Pancreas (tissue), 10 donors: ENCODE results near the gene C4A. TPM values are rescaled to one million over a fixed set of nuclear protein-coding genes. Genes with fewer than 3 reads are reported as not detected.
A peak's percentile ranks its signal among the peaks of the same experiment; 100 is the strongest.
"Not testable (repeated sequence)": the region's sequence is repeated elsewhere in the genome, so short reads cannot be mapped to it uniquely, and the experiment has no call there.

Experiments
- ATAC-seq, 4 donors: fragments of 200-7000 bp; cut with Tn5 transposase; one replicate each; pipeline versions ENCODE4 v1.8.0 to v1.9.1; 2020; ENCODE audit warnings: mild to moderate bottlenecking in 4 of 4, moderate library complexity in 4 of 4
- DNase-seq, 6 donors: peaks; one replicate each; pipeline ENCODE4 v3.0.0-alpha.2; 2020
- FAIRE-seq: peaks from 2 replicates; lab custom pipeline; 2012; peaks lifted over from hg19 to GRCh38; lab: Jason Lieb, UNC
- H3K27ac ChIP-seq, 4 donors: fragments of 200-600 bp; sonication (generic); 1 replicate in 3 of 4; 2 replicates in 1 of 4; pipeline versions ENCODE4 v1.5.0 to v1.8.0; 2020
- H3K27me3 ChIP-seq, 4 donors: fragments of 200-600 bp; one replicate each; pipeline ENCODE4 v1.8.0; 2021
- H3K36me3 ChIP-seq, 3 donors: fragments of 200-600 bp; sonication (generic) in 1 of 3; one replicate each; pipeline versions ENCODE4 v1.5.0 to v1.8.0; 2020 to 2021
- H3K4me1 ChIP-seq, 3 donors: fragments of 200-600 bp; one replicate each; pipeline ENCODE4 v1.8.0; 2021
- H3K4me3 ChIP-seq, 4 donors: fragments of 200-600 bp; sonication (generic) in 2 of 4; one replicate each; pipeline versions ENCODE4 v1.5.0 to v1.8.0; 2020 to 2021
- H3K9me3 ChIP-seq, 4 donors: fragments of 200-600 bp; one replicate each; pipeline ENCODE4 v1.8.0; 2021
- WGBS, 2 donors: extraction: QIAGEN DNeasy Blood & Tissue Kit; methylation state at CpG; one replicate each; pipeline ENCODE4 v1.1.7; 2013; 5-methylcytosine and 5-hydroxymethylcytosine counted together
- intact Hi-C, 3 donors: fragments of 100-400 bp; cut with DNase I; formaldehyde crosslinking; loops; one replicate each; pipeline versions ENCODE4 v1.11.1 to v1.14.2; 2022
- microRNA-seq, 2 donors: library from miRNA; unstranded; fragments of <30 nt; microRNA quantifications; one replicate each; pipeline versions ENCODE4 to v1.1.0, GENCODE V29; 2019 to 2020
- polyA plus RNA-seq, 2 donors: library from polyadenylated mRNA; stranded (reverse); fragments of 200-250 nt; gene quantifications; one replicate each; pipeline ENCODE4 v1.2.3, GENCODE V29; 2013
- total RNA-seq, 6 donors: library from RNA; stranded (reverse); fragmentation: NEBNext Ultra II Directional in 4 of 6; extraction: Animal tissue kit (Norgen Biotek cat#: 25700) in 4 of 6; gene quantifications; one replicate each; pipeline versions ENCODE4 v1.2.1 to v1.2.4, GENCODE V29; 2021 to 2023
- TF ChIP-seq, protein P1 (sequence below), 4 donors: fragments of 200-600 bp; sonication (generic) in 3 of 4; IDR thresholded peaks; one replicate each; pipeline versions ENCODE4 v1.5.0 to v1.8.0; 2021; ENCODE audit warnings: antibody characterized with exemption in 4 of 4
- donor health status: healthy with polysubstance abuse.
- donor health status: DM: no; HTN: no; CAD: no; lungs with moderate emphysema.
- donor health status: DM: no; HTN: no; CAD: no.
- donor health status: control.
- donor health status: control.
- donor health status: Bipolar disorder and iron deficiency.
- donor health status: DM: yes; HTN: yes; CAD: no.
- donor health status: DM: no; HTN: no; CAD: no.
- donor health status: DM: no; HTN: no; CAD: no.
- donor health status: DM: yes; HTN: yes; CAD: no.

The C4A gene
- total and polyA plus RNA-seq, 8 donors, result 14.0 to 789 (median 109) TPM

DNA sequence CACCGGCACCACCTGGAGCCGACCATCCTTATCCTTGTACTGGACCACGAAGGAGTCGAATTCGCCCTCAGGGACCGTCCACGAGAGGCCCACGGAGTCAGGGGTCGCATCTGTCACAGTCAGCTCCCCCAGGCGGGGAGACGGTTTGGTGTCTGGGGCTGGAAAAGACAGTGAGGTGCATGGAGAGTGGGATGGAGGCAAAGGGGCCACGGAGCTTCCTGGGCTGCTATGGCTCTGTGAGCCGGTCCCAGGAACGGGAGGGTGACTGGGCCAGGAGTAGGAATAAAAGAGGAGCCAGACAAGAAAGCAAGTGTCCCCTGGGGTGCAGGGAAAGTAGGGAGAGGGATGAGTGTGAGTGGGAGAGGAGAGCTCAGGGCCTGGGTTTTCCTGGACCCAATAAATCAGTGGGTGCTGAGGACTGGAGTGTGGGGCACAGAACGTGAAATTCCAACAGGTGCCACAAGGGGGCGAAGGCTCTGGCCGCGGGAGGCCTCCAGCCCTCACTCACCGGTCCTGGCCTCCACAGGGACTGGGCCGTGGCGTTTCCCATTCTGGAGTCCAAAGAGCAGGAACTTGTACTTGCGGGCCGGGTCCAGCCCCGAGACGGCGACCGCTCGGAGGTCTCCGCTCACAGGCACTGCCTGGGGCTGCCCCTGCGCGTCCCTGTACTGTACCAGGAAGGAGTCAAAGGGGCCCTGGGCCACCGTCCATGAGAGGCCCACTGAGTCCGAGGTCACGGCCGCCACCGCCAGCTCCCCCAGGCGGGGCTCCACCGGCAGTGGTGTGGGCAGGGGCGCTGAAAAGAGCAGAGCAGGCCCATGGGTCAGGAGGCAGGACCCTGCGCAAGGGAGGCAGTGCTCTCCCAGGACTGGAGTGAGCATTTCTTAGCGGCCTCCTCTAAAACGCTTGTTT is 66.3 kb downstream of the C4A start:
- Histone ChIP-seq H3K27ac (no peak overlapping the region), H3K36me3 (no peaks in the 10 kb centered on the region), H3K4me1 (no peaks in the 10 kb centered on the region), H3K9me3 (no peaks in the 10 kb centered on the region), H3K4me3 (no peak overlapping the region), H3K27me3 (no peaks in the 10 kb centered on the region)
- DNase-seq (peak; percentile 63 to 92 (median 81)), ATAC-seq (peak; percentile 84 to 94 (median 88)), FAIRE-seq (no peak)
- intact Hi-C loops, result no loop called here
- whole genome bisulfite sequencing, 2 donors, result 40 to 51% methylated on average over 35 to 42 of the region's 42 CpGs
- TF ChIP-seq, protein P1, sequence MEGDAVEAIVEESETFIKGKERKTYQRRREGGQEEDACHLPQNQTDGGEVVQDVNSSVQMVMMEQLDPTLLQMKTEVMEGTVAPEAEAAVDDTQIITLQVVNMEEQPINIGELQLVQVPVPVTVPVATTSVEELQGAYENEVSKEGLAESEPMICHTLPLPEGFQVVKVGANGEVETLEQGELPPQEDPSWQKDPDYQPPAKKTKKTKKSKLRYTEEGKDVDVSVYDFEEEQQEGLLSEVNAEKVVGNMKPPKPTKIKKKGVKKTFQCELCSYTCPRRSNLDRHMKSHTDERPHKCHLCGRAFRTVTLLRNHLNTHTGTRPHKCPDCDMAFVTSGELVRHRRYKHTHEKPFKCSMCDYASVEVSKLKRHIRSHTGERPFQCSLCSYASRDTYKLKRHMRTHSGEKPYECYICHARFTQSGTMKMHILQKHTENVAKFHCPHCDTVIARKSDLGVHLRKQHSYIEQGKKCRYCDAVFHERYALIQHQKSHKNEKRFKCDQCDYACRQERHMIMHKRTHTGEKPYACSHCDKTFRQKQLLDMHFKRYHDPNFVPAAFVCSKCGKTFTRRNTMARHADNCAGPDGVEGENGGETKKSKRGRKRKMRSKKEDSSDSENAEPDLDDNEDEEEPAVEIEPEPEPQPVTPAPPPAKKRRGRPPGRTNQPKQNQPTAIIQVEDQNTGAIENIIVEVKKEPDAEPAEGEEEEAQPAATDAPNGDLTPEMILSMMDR (IDR thresholded peaks at IDR 0.05), result peak; percentile 74 to 93 (median 90)

- H3K9me3 ChIP-seq, intact Hi-C loops, FAIRE-seq, H3K4me3 ChIP-seq, H3K4me1 ChIP-seq, ATAC-seq, DNase-seq, H3K27ac ChIP-seq, H3K27me3 ChIP-seq, H3K36me3 ChIP-seq: not testable (repeated sequence)
- WGBS, 2 donors, result 80 to 92% methylated on average over 20 to 21 of the region's 21 CpGs
Observed at GRCh38 chr6:32049149-32049548, 67.3 kb downstream of the C4A start.

- intact Hi-C loops, result not testable (repeated sequence)
Observed at GRCh38 chr6:32049736-32050135, 67.9 kb downstream of the C4A start.

GRCh38 chr6:32050562-32050961 is 68.7 kb downstream of the C4A start:
- intact Hi-C loops, result no loop called here
- ATAC-seq (no peak), DNase-seq (no peak), FAIRE-seq (no peak)
- TF ChIP-seq, protein P1 (IDR thresholded peaks at IDR 0.05), result no peak
- H3K4me3 ChIP-seq, result no peak overlapping the region
- 56 to 58% methylated on average over 5 of the region's 5 CpGs for WGBS, 2 donors
- H3K27ac ChIP-seq, result no peak overlapping the region
- no peaks in the 10 kb centered on the region for H3K36me3 ChIP-seq
- no peaks in the 10 kb centered on the region for H3K4me1 ChIP-seq
- H3K9me3 ChIP-seq, result no peaks in the 10 kb centered on the region
- no peaks in the 10 kb centered on the region for H3K27me3 ChIP-seq

More at GRCh38 chr6:32049736-32050135, 67.9 kb downstream of the C4A start:
- not testable (repeated sequence) for H3K4me3 ChIP-seq, H3K27ac ChIP-seq, H3K36me3 ChIP-seq, FAIRE-seq, DNase-seq, H3K4me1 ChIP-seq, H3K9me3 ChIP-seq, H3K27me3 ChIP-seq, ATAC-seq
- WGBS, 2 donors, result 82 to 92% methylated on average over 6 to 11 of the region's 11 CpGs

Small RNA genes within 50 kb of the gene (microRNA-seq; reads per million reads assigned to microRNA genes)
- 0 reads per million in 2 donors for gene MIR1236

Other genes with a start within 250 kb of the C4A start
Only the 30 nearest of the 32 such genes appear.
- 1 to 10 TPM in 1 of 6 donors, under 1 TPM in 4, not detected in 1; 0.51 to 1.9 (median 0.64) TPM for gene SAPCD1, start 219.4 kb upstream of the C4A start, total RNA-seq
- 10 to 100 TPM in 1 of 2 donors, 1 to 10 TPM in 1; 4.8 to 11.1 TPM for gene SAPCD1, start 219.4 kb upstream of the C4A start, polyA plus RNA-seq
- gene VWA7, start 204.7 kb upstream of the C4A start, total RNA-seq, result 1 to 10 TPM; 2.9 to 5.0 (median 4.3) TPM
- gene VWA7, start 204.7 kb upstream of the C4A start, polyA plus RNA-seq, result 10 to 100 TPM in 1 of 2 donors, 1 to 10 TPM in 1; 5.6 to 11.9 TPM
- gene VARS1, start 186.3 kb upstream of the C4A start, total RNA-seq, result 10 to 100 TPM; 22.0 to 48.1 (median 36.2) TPM
- 10 to 100 TPM; 35.3 to 67.3 TPM for gene VARS1, start 186.3 kb upstream of the C4A start, polyA plus RNA-seq
- 10 to 100 TPM; 11.0 to 23.1 (median 19.0) TPM for gene LSM2, start 175.1 kb upstream of the C4A start, total RNA-seq
- gene LSM2, start 175.1 kb upstream of the C4A start, polyA plus RNA-seq, result 10 to 100 TPM; 25.1 to 27.3 TPM
- 1 to 10 TPM in 2 of 6 donors, under 1 TPM in 4; 0.51 to 1.2 (median 0.68) TPM for gene HSPA1L, start 166.8 kb upstream of the C4A start, total RNA-seq
- 1 to 10 TPM in 1 of 2 donors, under 1 TPM in 1; 0.46 to 1.0 TPM for gene HSPA1L, start 166.8 kb upstream of the C4A start, polyA plus RNA-seq
- 100 to 1,000 TPM in 1 of 6 donors, 10 to 100 TPM in 5; 18.2 to 195 (median 29.6) TPM for gene HSPA1A, start 166.5 kb upstream of the C4A start, total RNA-seq
- 10 to 100 TPM; 51.7 to 85.0 TPM for gene HSPA1A, start 166.5 kb upstream of the C4A start, polyA plus RNA-seq
- gene HSPA1B, start 154.3 kb upstream of the C4A start, total RNA-seq, result 100 to 1,000 TPM in 2 of 6 donors, 10 to 100 TPM in 4; 24.6 to 248 (median 43.2) TPM
- 10 to 100 TPM; 18.4 to 60.4 TPM for gene HSPA1B, start 154.3 kb upstream of the C4A start, polyA plus RNA-seq
- 10 to 100 TPM; 19.0 to 34.7 (median 22.2) TPM for gene NEU1, start 119.2 kb upstream of the C4A start, total RNA-seq
- 10 to 100 TPM; 26.5 to 38.5 TPM for gene NEU1, start 119.2 kb upstream of the C4A start, polyA plus RNA-seq
- 10 to 100 TPM in 5 of 6 donors, 1 to 10 TPM in 1; 4.6 to 57.3 (median 13.7) TPM for gene SLC44A4, start 103.1 kb upstream of the C4A start, total RNA-seq
- gene SLC44A4, start 103.1 kb upstream of the C4A start, polyA plus RNA-seq, result 1 to 10 TPM; 6.5 to 9.0 TPM
- gene EHMT2, start 84.4 kb upstream of the C4A start, total RNA-seq, result 10 to 100 TPM; 13.4 to 29.1 (median 18.3) TPM
- 10 to 100 TPM; 42.3 to 55.8 TPM for gene EHMT2, start 84.4 kb upstream of the C4A start, polyA plus RNA-seq
- gene ZBTB12, start 80.0 kb upstream of the C4A start, total RNA-seq, result 1 to 10 TPM in 4 of 6 donors, under 1 TPM in 2; 0.60 to 4.5 (median 1.9) TPM
- 1 to 10 TPM; 2.1 to 2.2 TPM for gene ZBTB12, start 80.0 kb upstream of the C4A start, polyA plus RNA-seq
- gene C2, start 54.3 kb upstream of the C4A start, total RNA-seq, result 10 to 100 TPM in 1 of 6 donors, 1 to 10 TPM in 5; 1.1 to 14.0 (median 4.4) TPM
- 1 to 10 TPM in 1 of 2 donors, under 1 TPM in 1; 0.63 to 1.8 TPM for gene C2, start 54.3 kb upstream of the C4A start, polyA plus RNA-seq
- gene CFB, start 36.0 kb upstream of the C4A start, total RNA-seq, result 100 to 1,000 TPM in 2 of 6 donors, 10 to 100 TPM in 4; 23.4 to 330 (median 57.1) TPM
- 100 to 1,000 TPM; 101 to 117 TPM for gene CFB, start 36.0 kb upstream of the C4A start, polyA plus RNA-seq
- gene NELFE, start 23.1 kb upstream of the C4A start, total RNA-seq, result 10 to 100 TPM; 22.5 to 40.8 (median 28.2) TPM
- 10 to 100 TPM; 33.8 to 43.8 TPM for gene NELFE, start 23.1 kb upstream of the C4A start, polyA plus RNA-seq
- gene SKIC2, start 22.9 kb upstream of the C4A start, total RNA-seq, result 10 to 100 TPM; 21.4 to 46.3 (median 25.6) TPM
- 100 to 1,000 TPM; 117 to 163 TPM for gene SKIC2, start 22.9 kb upstream of the C4A start, polyA plus RNA-seq
- 10 to 100 TPM in 4 of 6 donors, 1 to 10 TPM in 2; 8.2 to 12.6 (median 11.0) TPM for gene DXO, start 9.9 kb upstream of the C4A start, total RNA-seq
- gene DXO, start 9.9 kb upstream of the C4A start, polyA plus RNA-seq, result 10 to 100 TPM; 32.0 to 39.7 TPM
- 100 to 1,000 TPM in 4 of 6 donors, 10 to 100 TPM in 2; 15.3 to 665 (median 166) TPM for gene C4B, start 32.7 kb downstream of the C4A start, total RNA-seq
- 100 to 1,000 TPM in 1 of 2 donors, 10 to 100 TPM in 1; 46.1 to 137 TPM for gene C4B, start 32.7 kb downstream of the C4A start, polyA plus RNA-seq
- 1 to 10 TPM in 1 of 6 donors, under 1 TPM in 5; 0.23 to 1.5 (median 0.71) TPM for gene CYP21A2, start 56.4 kb downstream of the C4A start, total RNA-seq
- 1 to 10 TPM; 1.3 to 2.7 TPM for gene CYP21A2, start 56.4 kb downstream of the C4A start, polyA plus RNA-seq
- 10 to 100 TPM in 2 of 6 donors, 1 to 10 TPM in 4; 5.2 to 15.2 (median 7.1) TPM for gene TNXB, start 127.3 kb downstream of the C4A start, total RNA-seq
- gene TNXB, start 127.3 kb downstream of the C4A start, polyA plus RNA-seq, result 10 to 100 TPM; 13.1 to 18.6 TPM
- 10 to 100 TPM; 30.2 to 56.5 (median 36.3) TPM for gene ATF6B, start 146.2 kb downstream of the C4A start, total RNA-seq
- gene ATF6B, start 146.2 kb downstream of the C4A start, polyA plus RNA-seq, result 10 to 100 TPM; 54.0 to 68.0 TPM
- gene FKBPL, start 148.2 kb downstream of the C4A start, total RNA-seq, result 1 to 10 TPM; 2.0 to 4.7 (median 3.3) TPM
- gene FKBPL, start 148.2 kb downstream of the C4A start, polyA plus RNA-seq, result 1 to 10 TPM; 5.0 to 5.9 TPM
- gene PRRT1, start 169.9 kb downstream of the C4A start, total RNA-seq, result under 1 TPM; 0.08 to 0.69 (median 0.37) TPM
- 1 to 10 TPM; 3.3 to 5.8 TPM for gene PRRT1, start 169.9 kb downstream of the C4A start, polyA plus RNA-seq
- 10 to 100 TPM in 1 of 6 donors, 1 to 10 TPM in 5; 5.6 to 13.9 (median 8.0) TPM for gene PPT2, start 172.1 kb downstream of the C4A start, total RNA-seq
- gene PPT2, start 172.1 kb downstream of the C4A start, polyA plus RNA-seq, result 10 to 100 TPM in 1 of 2 donors, 1 to 10 TPM in 1; 9.2 to 12.2 TPM
- gene EGFL8, start 182.5 kb downstream of the C4A start, total RNA-seq, result 10 to 100 TPM in 1 of 6 donors, 1 to 10 TPM in 5; 2.2 to 10.8 (median 5.4) TPM
- 10 to 100 TPM; 23.1 to 46.8 TPM for gene EGFL8, start 182.5 kb downstream of the C4A start, polyA plus RNA-seq
- gene AGPAT1, start 194.0 kb downstream of the C4A start, total RNA-seq, result 10 to 100 TPM; 10.1 to 28.1 (median 15.7) TPM
- 10 to 100 TPM; 19.6 to 24.5 TPM for gene AGPAT1, start 194.0 kb downstream of the C4A start, polyA plus RNA-seq
- 10 to 100 TPM; 16.1 to 28.5 (median 23.2) TPM for gene RNF5, start 196.3 kb downstream of the C4A start, total RNA-seq
- gene RNF5, start 196.3 kb downstream of the C4A start, polyA plus RNA-seq, result 10 to 100 TPM; 29.0 to 41.4 TPM
- 1 to 10 TPM; 1.9 to 4.4 (median 2.9) TPM for gene AGER, start 202.2 kb downstream of the C4A start, total RNA-seq
- 10 to 100 TPM; 14.1 to 20.6 TPM for gene AGER, start 202.2 kb downstream of the C4A start, polyA plus RNA-seq
- gene PBX2, start 208.1 kb downstream of the C4A start, total RNA-seq, result 10 to 100 TPM; 20.4 to 45.7 (median 26.1) TPM
- gene PBX2, start 208.1 kb downstream of the C4A start, polyA plus RNA-seq, result 10 to 100 TPM; 45.9 to 56.3 TPM
- 10 to 100 TPM in 1 of 6 donors, 1 to 10 TPM in 3, under 1 TPM in 2; 0.59 to 10.1 (median 2.9) TPM for gene GPSM3, start 210.6 kb downstream of the C4A start, total RNA-seq
- 1 to 10 TPM; 5.2 to 5.4 TPM for gene GPSM3, start 210.6 kb downstream of the C4A start, polyA plus RNA-seq
- gene NOTCH4, start 242.0 kb downstream of the C4A start, total RNA-seq, result 1 to 10 TPM; 3.1 to 7.1 (median 4.7) TPM
- 10 to 100 TPM; 27.4 to 45.2 TPM for gene NOTCH4, start 242.0 kb downstream of the C4A start, polyA plus RNA-seq